NCI-H1417 (cell line): ENCODE measurements around the gene OXNAD1.

Experiments
- DNase-seq, 3 experiments: peaks; one replicate each; lab custom pipeline; 2025; lab: John Stamatoyannopoulos, UW

Gene OXNAD1

GRCh38 chr3:16264708-16265454, at the start of gene OXNAD1, which contains the start of gene DPH3:
Gene OXNAD1 (plus strand): TSS chr3:16265212. CDS start chr3:16270953, 5,741 bp downstream.
Gene DPH3 (minus strand): TSS chr3:16264943. CDS start chr3:16264876, 67 bp downstream.
- peak; percentile 96 to 98 (median 97) for DNase-seq

GRCh38 chr3:16216373-16216935, 48.6 kb upstream of the OXNAD1 start:
- no peak for DNase-seq

- DNase-seq = no peak
Observed at GRCh38 chr3:16219777-16220176, 45.2 kb upstream of the OXNAD1 start.

GRCh38 chr3:16221990-16222389, 43.0 kb upstream of the OXNAD1 start:
- DNase-seq = no peak

GRCh38 chr3:16222547-16222946, 42.5 kb upstream of the OXNAD1 start:
- DNase-seq = no peak

- DNase-seq = no peak
Observed at GRCh38 chr3:16224325-16224724, 40.7 kb upstream of the OXNAD1 start.

- DNase-seq = no peak
Observed at GRCh38 chr3:16227566-16227965, 37.4 kb upstream of the OXNAD1 start.

- peak in 1 of 3 experiments; percentile 31 for DNase-seq
Observed at GRCh38 chr3:16229681-16230080, 35.3 kb upstream of the OXNAD1 start.

GRCh38 chr3:16231983-16232382, 33.0 kb upstream of the OXNAD1 start:
- no peak for DNase-seq

- DNase-seq = no peak
Observed at GRCh38 chr3:16233806-16234205, 31.2 kb upstream of the OXNAD1 start.

- DNase-seq = no peak
Observed at GRCh38 chr3:16234281-16234680, 30.7 kb upstream of the OXNAD1 start.

- DNase-seq = no peak
Observed at GRCh38 chr3:16236030-16236639, 28.9 kb upstream of the OXNAD1 start.

GRCh38 chr3:16236856-16237393, 28.1 kb upstream of the OXNAD1 start:
- no peak for DNase-seq

GRCh38 chr3:16239086-16239770, 25.8 kb upstream of the OXNAD1 start:
- no peak for DNase-seq

GRCh38 chr3:16239780-16240179, 25.2 kb upstream of the OXNAD1 start:
- DNase-seq = no peak

- no peak for DNase-seq
Observed at GRCh38 chr3:16240229-16241023, 24.6 kb upstream of the OXNAD1 start.

GRCh38 chr3:16241225-16241624, 23.8 kb upstream of the OXNAD1 start:
- DNase-seq = no peak

- DNase-seq = no peak
Observed at GRCh38 chr3:16242177-16242576, 22.8 kb upstream of the OXNAD1 start.

GRCh38 chr3:16243706-16244490, 21.1 kb upstream of the OXNAD1 start:
- no peak for DNase-seq

- DNase-seq = no peak
Observed at GRCh38 chr3:16245609-16246008, 19.4 kb upstream of the OXNAD1 start.
